GM19238 (cell line): ENCODE data around the gene JAKMIP3.

Experiments
- DNase-seq: peaks from one replicate; pipeline ENCODE4 v3.0.0; 2011; ENCODE audit warnings: low spot score; ENCODE audit not compliant: insufficient read length

JAKMIP3 gene

DNA sequence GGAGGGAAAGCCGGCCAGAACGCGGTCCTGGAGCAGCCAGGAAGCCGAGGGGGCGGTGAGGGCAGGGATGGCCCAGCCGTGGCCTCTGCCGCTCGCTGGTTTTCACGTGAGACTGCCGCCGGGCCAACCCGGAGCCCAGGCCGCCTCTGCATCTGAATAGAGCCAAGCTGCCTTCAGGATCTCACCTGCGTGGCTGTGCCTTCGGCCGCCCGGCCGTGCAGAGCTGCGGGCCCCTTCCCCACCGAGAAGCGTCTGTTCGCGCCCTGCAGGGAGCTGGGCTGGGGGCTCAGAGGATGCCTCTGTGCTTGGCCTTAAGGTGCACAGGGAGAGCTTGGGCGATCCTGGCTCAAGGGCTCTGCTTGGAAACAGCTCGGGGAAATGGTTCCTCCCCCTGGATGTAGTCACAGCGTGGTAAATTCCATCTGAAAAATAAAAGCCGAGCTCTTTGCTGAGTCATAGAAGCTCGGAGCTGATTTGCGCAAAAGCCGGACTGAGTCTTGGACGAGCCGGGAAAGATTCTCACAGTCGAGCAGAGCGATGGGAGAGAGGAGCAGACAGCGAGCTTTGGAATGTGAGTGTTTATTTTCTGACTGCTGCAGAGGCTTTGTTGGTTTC, at the start of gene JAKMIP3:
TSS of gene JAKMIP3 (plus strand) at position 456 of the 615 bp plus-strand sequence. CDS start 38,863 bp downstream, outside the sequence.
- no peak for DNase-seq

DNA sequence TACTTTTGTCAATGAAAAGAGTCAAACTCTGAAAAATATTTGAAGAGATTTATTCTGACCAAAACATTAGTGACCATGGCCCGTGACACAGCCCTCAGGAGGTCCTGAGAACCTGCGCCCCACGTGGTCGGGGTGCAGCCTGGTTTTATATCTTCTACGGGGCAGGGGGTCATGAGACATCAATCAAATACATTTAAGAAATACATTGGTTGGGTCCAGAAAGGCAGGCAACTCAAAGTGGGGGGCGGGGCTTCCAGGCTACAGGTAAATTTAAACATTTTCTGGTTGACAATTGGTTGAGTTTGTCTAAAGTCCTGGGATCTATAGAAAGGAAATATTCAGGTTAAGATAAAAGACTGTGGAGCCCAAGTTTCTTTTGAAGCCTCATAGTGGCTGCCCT, 49.2 kb upstream of the JAKMIP3 start:
- no peak for DNase-seq

- DNase-seq = no peak
These were observed 47.3 kb upstream of the JAKMIP3 start for GRCh38 chr10:132018446-132018845.

DNA sequence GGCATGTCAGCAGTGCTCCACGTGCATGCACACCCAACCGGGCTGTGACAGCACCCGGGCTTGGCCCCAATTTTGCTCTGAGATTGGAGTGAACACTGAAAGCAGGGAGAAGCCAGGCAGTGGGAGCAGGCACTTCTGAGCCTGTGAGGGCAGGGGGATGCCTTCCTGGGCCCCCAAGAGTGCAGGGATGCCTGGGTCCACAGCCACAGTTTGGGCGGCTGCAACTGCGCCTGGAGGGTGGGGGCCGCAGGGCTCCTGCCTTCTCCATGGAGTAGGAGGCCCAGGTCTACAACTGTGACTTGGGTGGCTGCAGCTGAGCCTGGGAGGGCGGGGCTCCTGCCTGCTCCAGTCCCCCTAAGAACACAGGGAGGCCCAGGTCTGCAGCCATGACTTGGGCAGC, 46.4 kb upstream of the JAKMIP3 start:
- no peak for DNase-seq

DNA sequence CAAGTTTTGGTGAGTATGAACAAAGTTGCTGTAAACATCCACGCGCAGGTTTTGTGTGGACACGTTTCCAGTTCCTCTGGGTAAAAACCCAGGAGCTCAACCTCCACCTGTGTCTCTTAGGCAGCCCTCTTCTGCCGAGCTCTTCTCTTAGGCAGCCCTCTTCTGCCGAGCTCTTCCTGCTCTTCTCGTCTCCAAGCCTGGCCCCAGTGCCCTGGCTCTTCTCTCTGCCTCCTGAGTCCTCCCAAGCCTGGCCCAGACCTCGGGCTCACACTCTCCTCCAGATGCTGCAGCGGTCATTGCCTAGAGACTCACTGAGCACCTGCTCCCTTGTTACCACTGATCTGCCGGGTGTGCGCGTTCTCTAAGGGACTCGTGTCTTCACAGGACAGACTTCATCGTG, 45.3 kb upstream of the JAKMIP3 start:
- no peak for DNase-seq

DNA sequence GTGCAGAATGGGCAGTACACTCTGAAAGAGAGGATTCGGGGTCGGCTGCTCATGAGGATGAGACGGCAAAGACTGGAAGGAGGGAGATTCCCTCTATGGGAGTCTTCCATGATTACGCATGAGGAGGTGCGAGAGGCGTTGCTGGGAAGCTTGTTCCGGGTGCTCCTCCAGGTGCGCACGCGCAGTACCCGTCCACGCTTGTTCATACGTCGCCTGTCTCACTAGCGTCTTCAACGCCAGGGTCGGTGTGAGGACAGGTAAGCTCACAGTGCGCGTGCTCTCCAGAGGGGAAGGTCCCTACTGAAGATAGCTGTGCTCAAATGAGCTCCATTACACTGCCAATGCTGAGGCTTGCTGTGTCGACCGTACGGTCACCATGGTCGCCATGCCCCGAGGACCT, 44.7 kb upstream of the JAKMIP3 start:
- no peak for DNase-seq

- no peak for DNase-seq
These were observed 44.1 kb upstream of the JAKMIP3 start for GRCh38 chr10:132021504-132022143.

- DNase-seq = no peak
These were observed 43.5 kb upstream of the JAKMIP3 start for GRCh38 chr10:132022241-132022640.

DNA sequence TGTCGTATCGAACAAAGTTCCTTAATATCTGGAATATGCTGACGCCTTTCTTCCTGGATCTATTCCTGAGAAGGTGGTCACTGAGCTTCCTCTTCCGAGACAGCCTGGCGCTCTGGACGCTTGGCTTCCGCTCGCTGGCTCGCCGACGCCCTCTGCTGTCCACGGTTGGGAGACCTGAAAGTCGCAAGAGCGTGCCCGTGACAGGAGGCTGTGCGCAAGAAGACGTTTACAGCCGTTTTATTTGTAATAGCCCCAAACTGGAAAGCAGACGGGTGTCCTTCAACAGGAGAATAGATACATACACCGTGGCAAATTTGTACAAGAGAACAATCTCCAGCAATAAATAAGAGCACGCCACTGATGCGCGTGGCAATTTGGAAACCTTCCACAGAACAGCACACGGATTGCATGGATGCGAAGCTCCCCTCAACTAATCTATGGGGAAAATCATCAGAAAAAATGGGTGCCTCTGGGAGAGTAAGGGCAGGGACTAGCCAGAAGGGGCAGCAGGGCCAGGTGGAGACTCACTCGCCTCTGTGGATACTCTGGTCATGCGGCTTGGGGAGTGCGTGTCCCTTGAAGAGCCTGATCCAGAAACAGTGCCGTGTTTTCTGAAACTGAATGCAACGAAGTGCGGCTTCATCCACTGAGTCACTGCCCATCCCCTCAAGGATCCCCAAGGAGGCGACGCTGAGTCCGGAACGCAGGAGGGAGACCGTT, 42.5 kb upstream of the JAKMIP3 start:
- peak; percentile 65 for DNase-seq

DNA sequence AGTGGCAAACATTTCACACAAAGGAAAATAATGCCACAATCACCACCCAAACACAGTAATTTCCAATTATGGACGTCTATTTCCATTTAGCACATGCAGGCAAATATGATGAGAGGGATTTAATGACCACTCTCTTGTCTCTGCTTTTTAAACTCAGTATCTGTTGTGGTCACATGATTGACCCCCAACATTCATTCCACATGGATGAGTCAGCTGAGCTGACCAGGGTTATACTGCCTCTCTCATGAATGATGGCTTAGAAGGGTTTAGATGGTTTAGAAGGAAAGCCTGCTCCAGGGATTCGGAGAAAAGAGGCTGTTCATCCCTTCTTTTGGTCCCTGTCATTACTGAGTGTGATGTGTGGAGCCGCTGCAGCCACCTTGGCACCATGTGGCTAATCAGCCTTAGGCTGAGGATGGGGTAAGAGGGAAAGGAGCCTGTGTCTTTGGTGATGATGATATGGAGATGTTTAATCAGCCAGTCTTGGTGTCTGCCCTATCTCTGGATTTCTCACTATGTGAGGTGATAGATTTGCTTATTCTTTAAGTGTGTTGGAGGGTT, 38.2 kb upstream of the JAKMIP3 start:
- no peak for DNase-seq

GRCh38 chr10:132028706-132029105, 37.0 kb upstream of the JAKMIP3 start:
- no peak for DNase-seq

GRCh38 chr10:132030898-132031463, 34.8 kb upstream of the JAKMIP3 start:
- no peak for DNase-seq

- DNase-seq = no peak
These were observed 32.1 kb upstream of the JAKMIP3 start for GRCh38 chr10:132033632-132034031.

DNA sequence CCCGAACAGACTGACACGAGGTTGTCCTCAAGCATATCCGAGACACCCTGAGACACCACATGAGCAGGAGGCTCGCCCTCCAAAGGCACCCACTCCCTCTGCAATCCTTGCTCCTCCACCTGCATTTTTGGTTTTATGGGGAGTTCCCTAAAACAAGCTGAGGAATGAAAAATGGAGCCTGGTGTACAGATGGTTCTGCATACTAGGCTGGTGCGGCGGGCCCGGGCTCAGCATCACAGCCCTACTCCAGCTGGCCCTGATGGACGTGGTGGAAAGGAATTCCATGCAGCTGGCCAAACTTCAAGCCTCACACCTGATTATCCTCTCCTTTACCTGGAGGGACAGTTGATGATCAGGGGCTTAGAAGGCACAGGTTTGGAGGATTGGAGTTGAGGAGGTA, 30.3 kb upstream of the JAKMIP3 start:
- DNase-seq = no peak

DNA sequence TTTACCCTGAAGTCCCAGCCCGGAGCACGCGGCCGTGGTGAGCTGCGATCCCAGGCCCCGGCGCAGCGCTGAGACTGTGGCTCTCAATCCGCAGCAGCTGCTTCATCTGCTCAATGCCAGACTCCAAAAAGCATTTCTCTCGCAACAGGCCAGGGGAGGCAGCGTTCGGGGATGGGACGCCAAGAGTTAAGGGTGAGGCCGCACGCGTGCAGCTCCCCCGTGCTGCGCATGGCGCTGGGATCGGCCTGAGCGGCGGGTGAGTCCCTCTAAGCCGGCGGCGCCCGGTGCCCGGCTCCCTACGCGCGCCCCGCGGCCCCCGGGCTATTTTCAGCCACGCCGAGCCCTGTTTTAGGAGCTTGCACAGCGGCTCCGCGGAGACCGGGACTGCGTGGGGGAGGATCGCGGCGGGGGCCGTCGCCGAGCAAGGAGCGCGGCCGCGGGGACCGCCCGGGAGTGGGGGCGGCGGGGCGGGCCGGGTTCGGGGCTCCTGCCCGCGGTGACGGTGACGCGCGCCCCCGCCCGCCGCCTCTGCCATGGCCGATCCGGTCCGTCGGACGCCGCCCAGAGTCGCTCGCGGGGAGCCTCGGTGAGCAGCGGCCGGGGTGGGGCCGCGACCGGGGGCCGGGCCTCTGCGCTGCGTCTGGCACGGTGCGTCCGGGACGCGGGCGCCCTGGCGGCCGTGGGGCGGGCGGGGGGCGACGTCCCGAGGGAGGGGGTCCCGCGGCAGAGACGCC, 29.4 kb upstream of the JAKMIP3 start:
- no peak for DNase-seq

DNA sequence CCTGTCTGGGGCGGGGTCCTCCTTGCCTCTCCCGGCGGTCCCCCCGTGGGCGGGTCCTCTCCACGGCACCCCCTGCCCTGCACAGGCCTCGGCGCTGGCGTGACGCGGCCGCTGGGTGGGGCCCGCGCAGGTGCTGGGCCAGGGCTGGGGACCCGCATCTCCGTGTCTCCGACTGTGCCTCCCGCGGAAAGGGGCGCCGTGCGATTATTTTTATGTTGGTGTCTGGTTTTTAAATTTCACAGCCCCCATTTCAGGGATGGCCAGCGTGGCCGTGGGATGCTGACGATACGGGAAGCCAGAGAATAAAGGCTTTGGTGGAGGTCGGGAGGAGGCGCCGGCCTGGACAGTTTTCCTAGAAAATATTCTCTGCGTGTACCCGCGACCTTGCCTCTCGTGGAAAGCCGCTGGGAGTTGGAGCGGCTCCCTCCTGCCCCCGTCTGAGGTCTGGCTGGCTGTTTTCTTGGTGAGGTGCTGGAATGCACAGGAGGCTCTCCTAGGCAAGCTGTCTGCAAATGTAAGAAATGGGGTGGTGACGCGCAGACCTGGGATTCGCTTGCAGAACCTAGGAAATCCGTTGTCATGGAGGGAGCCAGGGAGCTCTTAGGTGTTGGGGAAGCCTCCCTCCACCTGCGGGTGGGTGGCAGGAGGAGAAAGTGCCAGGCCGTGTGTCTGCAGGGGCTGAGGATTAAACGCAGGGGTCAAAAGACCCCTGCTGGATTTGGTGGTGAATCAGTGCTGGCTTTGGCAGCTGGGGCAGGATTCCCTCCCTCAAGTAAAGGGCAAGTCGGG, 28.7 kb upstream of the JAKMIP3 start:
- no peak for DNase-seq

DNA sequence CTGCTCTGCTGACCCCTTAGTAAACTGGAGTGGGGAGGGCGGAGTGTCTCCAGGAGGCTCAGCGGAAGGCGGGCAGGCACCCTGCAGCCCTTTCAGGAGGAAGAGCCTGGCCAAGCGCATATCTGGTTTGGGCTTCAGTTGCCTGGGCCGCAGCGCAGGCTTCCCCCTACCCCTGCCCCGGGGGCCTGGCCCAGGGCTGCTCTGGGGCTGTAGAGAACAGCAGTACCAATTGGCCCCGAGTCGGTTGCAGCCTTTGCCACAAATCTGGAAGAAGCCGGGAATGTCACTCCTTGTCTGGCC, 28.1 kb upstream of the JAKMIP3 start:
- DNase-seq = no peak

- DNase-seq = no peak
These were observed 26.4 kb upstream of the JAKMIP3 start for GRCh38 chr10:132039371-132039770.

GRCh38 chr10:132040046-132040445, 25.7 kb upstream of the JAKMIP3 start:
- no peak for DNase-seq

DNA sequence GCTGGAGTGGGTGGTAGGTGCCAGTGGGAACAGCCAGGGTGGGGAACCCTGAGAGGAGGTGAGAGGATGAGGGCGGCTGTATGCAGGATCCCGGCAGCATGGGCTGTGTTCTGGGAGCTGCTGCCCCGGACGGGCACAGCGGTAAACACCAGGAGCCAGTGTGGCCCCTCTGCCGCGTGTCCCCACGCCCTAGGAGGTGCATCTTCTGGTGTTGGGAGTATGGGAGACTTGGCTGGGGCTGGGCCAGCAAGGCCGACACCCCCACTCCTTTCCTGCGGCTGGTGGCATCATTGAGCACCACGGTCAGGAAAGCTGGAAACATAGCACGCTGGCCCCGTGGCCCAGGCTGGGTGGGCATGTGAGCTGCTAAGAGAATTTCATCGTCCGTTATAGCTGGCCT, 24.4 kb upstream of the JAKMIP3 start:
- no peak for DNase-seq
